A549 treated with ZK216348 at 1 μM for 4 hours (cell line): ENCODE results near the gene RAB11B. TPM values are rescaled to one million over a fixed set of nuclear protein-coding genes. Genes with fewer than 3 reads are reported as not detected.

Experiments
- total RNA-seq: library from RNA; stranded (reverse); fragments of 200-300 nt; extraction: Qiagen RNA extraction; gene quantifications from 5 replicates; pipeline ENCODE4 v1.2.3, GENCODE V29; 2022; ENCODE audit warnings: low read depth

Gene RAB11B
- 86.6 to 98.4 TPM (median 92.1 TPM) in 5 replicates for total RNA-seq

GRCh38 chr19:8389891-8390616 is at the start of gene RAB11B:
Gene RAB11B (plus strand): TSS chr19:8390360. CDS start chr19:8390417, 57 bp downstream.

GRCh38 chr19:8342684-8343482 is 47.3 kb upstream of the RAB11B start, which contains the start of gene KANK3:
Gene KANK3 (minus strand): TSS chr19:8343262. CDS start chr19:8337828, 5,434 bp downstream.

GRCh38 chr19:8363803-8364771 is 26.1 kb upstream of the RAB11B start, which contains the start of gene ANGPTL4:
Gene ANGPTL4 (plus strand): TSS chr19:8364155. CDS start chr19:8364322, 167 bp downstream.

GRCh38 chr19:8412783-8413628 is 22.8 kb downstream of the RAB11B start, which contains the start of gene MARCHF2:
Gene MARCHF2 (plus strand): TSS chr19:8413305. CDS start chr19:8421841, 8,536 bp downstream.

GRCh38 chr19:8444677-8445487 is 54.7 kb downstream of the RAB11B start, which contains the start of gene HNRNPM:
Gene HNRNPM (plus strand): TSS chr19:8444975. CDS start chr19:8444999, 24 bp downstream.

Other genes starting within 250 kb of the RAB11B start
- not detected in 5 replicates for gene FBN3, start 240.8 kb upstream of the RAB11B start, total RNA-seq
- 3.5 to 4.0 TPM (median 3.7 TPM) in 5 replicates for gene CERS4, start 181.0 kb upstream of the RAB11B start, total RNA-seq
- gene CD320, start 82.0 kb upstream of the RAB11B start, total RNA-seq, result 45.0 to 102 TPM (median 92.5 TPM) in 5 replicates
- 21.4 to 98.3 TPM (median 89.2 TPM) in 5 replicates for gene NDUFA7, start 69.0 kb upstream of the RAB11B start, total RNA-seq
- 394 to 871 TPM (median 794 TPM) in 5 replicates for gene RPS28, start 68.9 kb upstream of the RAB11B start, total RNA-seq
- gene KANK3, start 47.1 kb upstream of the RAB11B start, total RNA-seq, result 2.3 to 6.6 TPM (median 6.0 TPM) in 5 replicates
- 297 to 524 TPM (median 412 TPM) in 5 replicates for gene ANGPTL4, start 26.2 kb upstream of the RAB11B start, total RNA-seq
- gene MARCHF2, start 22.9 kb downstream of the RAB11B start, total RNA-seq, result 13.8 to 22.7 TPM (median 16.4 TPM) in 5 replicates
- 247 to 299 TPM (median 251 TPM) in 5 replicates for gene HNRNPM, start 54.6 kb downstream of the RAB11B start, total RNA-seq
- gene PRAM1, start 112.3 kb downstream of the RAB11B start, total RNA-seq, result 0.19 to 0.27 TPM (median 0.25 TPM) in 3 of 5 replicates, not detected in the others
- gene ZNF414, start 123.8 kb downstream of the RAB11B start, total RNA-seq, result 14.2 to 21.2 TPM (median 19.7 TPM) in 5 replicates
- 0.24 to 0.45 TPM (median 0.28 TPM) in 5 replicates for gene MYO1F, start 187.1 kb downstream of the RAB11B start, total RNA-seq
- gene ADAMTS10, start 220.4 kb downstream of the RAB11B start, total RNA-seq, result 9.0 to 19.4 TPM (median 15.3 TPM) in 5 replicates
- gene NFILZ, start 240.3 kb downstream of the RAB11B start, total RNA-seq, result not detected in 5 replicates